ENCODE measurements around the gene GBF1. TPM values are rescaled to one million over a fixed set of nuclear protein-coding genes. Genes with fewer than 3 reads are reported as not detected.

GBF1 gene
- total and polyA plus RNA-seq, 2 of the 13 experiments (the other 11 are each of a cell fraction or from before 2014, with no cell fraction given), result 17.1 to 21.9 TPM

DNA sequence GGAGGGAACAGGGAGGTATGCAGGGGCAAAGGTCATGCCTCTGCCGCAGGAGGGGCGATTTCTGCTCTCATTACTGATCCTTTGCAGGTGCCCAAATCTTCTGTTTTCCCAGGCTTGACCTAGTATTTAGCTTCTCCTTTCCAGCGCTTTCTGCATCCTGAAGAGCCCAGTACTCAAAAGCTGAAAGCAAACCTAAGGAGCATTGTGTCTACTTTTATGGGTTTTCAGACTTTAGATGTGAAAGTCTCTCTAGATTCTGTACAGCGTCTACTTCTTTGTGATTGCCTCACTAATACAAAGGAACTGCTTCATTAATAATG, 560 bp downstream of the GBF1 start (continued):
- TF ChIP-seq, protein P1, sequence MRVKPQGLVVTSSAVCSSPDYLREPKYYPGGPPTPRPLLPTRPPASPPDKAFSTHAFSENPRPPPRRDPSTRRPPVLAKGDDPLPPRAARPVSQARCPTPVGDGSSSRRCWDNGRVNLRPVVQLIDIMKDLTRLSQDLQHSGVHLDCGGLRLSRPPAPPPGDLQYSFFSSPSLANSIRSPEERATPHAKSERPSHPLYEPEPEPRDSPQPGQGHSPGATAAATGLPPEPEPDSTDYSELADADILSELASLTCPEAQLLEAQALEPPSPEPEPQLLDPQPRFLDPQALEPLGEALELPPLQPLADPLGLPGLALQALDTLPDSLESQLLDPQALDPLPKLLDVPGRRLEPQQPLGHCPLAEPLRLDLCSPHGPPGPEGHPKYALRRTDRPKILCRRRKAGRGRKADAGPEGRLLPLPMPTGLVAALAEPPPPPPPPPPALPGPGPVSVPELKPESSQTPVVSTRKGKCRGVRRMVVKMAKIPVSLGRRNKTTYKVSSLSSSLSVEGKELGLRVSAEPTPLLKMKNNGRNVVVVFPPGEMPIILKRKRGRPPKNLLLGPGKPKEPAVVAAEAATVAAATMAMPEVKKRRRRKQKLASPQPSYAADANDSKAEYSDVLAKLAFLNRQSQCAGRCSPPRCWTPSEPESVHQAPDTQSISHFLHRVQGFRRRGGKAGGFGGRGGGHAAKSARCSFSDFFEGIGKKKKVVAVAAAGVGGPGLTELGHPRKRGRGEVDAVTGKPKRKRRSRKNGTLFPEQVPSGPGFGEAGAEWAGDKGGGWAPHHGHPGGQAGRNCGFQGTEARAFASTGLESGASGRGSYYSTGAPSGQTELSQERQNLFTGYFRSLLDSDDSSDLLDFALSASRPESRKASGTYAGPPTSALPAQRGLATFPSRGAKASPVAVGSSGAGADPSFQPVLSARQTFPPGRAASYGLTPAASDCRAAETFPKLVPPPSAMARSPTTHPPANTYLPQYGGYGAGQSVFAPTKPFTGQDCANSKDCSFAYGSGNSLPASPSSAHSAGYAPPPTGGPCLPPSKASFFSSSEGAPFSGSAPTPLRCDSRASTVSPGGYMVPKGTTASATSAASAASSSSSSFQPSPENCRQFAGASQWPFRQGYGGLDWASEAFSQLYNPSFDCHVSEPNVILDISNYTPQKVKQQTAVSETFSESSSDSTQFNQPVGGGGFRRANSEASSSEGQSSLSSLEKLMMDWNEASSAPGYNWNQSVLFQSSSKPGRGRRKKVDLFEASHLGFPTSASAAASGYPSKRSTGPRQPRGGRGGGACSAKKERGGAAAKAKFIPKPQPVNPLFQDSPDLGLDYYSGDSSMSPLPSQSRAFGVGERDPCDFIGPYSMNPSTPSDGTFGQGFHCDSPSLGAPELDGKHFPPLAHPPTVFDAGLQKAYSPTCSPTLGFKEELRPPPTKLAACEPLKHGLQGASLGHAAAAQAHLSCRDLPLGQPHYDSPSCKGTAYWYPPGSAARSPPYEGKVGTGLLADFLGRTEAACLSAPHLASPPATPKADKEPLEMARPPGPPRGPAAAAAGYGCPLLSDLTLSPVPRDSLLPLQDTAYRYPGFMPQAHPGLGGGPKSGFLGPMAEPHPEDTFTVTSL (CRISPR knock-in tag; IDR thresholded peaks at IDR 0.05; ENCODE audit: borderline replicate concordance), result no peak
- 0 out of 2 replicates have a peak, but pooled peaks have one; percentile 67 for TF ChIP-seq ZNF558 (CRISPR knock-in tag; IDR thresholded peaks at IDR 0.05; ENCODE audit: borderline replicate concordance)
- TF ChIP-seq PAX8 (CRISPR knock-in tag; IDR thresholded peaks at IDR 0.05; ENCODE audit: borderline replicate concordance), result 0 out of 2 replicates have a peak, but pooled peaks have one; percentile 64
- TF ChIP-seq, protein P2, sequence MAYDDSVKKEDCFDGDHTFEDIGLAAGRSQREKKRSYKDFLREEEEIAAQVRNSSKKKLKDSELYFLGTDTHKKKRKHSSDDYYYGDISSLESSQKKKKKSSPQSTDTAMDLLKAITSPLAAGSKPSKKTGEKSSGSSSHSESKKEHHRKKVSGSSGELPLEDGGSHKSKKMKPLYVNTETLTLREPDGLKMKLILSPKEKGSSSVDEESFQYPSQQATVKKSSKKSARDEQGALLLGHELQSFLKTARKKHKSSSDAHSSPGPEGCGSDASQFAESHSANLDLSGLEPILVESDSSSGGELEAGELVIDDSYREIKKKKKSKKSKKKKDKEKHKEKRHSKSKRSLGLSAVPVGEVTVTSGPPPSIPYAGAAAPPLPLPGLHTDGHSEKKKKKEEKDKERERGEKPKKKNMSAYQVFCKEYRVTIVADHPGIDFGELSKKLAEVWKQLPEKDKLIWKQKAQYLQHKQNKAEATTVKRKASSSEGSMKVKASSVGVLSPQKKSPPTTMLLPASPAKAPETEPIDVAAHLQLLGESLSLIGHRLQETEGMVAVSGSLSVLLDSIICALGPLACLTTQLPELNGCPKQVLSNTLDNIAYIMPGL (CRISPR knock-in tag; IDR thresholded peaks at IDR 0.05; ENCODE audit: borderline replicate concordance in 1 of 2, low read depth in 1 of 2), result no peak; a peak in 1 of 4 replicates
- TF ChIP-seq, protein P3, sequence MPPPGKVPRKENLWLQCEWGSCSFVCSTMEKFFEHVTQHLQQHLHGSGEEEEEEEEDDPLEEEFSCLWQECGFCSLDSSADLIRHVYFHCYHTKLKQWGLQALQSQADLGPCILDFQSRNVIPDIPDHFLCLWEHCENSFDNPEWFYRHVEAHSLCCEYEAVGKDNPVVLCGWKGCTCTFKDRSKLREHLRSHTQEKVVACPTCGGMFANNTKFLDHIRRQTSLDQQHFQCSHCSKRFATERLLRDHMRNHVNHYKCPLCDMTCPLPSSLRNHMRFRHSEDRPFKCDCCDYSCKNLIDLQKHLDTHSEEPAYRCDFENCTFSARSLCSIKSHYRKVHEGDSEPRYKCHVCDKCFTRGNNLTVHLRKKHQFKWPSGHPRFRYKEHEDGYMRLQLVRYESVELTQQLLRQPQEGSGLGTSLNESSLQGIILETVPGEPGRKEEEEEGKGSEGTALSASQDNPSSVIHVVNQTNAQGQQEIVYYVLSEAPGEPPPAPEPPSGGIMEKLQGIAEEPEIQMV (CRISPR knock-in tag; IDR thresholded peaks at IDR 0.05; ENCODE audit: low read depth), result 0 out of 2 replicates have a peak, but pooled peaks have one; percentile 24
